ENCODE results near the gene METTL25B.

Gene METTL25B

GRCh38 chr1:156708218-156708661 lies 20.0 kb upstream of the METTL25B start:
- ATAC-seq, result no peak
- Mint-ChIP-seq H3K4me3 (no peak overlapping the region), H3K9me3 (no peaks in the 10 kb centered on the region), H3K4me1 (peaks cover 37% of the 10 kb centered on the region), H3K27me3 (peaks cover 43% of the 10 kb centered on the region), H3K27ac (no peak overlapping the region)
- DNase-seq, result no peak

GRCh38 chr1:156709031-156709430 lies 19.2 kb upstream of the METTL25B start:
- H3K4me1 Mint-ChIP-seq, result peaks cover 34% of the 10 kb centered on the region
- peak overlapping the region in 1 of 2 donors; percentile 64 for H3K27ac Mint-ChIP-seq
- peaks cover 35% of the 10 kb centered on the region for H3K27me3 Mint-ChIP-seq
- no peak overlapping the region for H3K4me3 Mint-ChIP-seq
- ATAC-seq (no peak), DNase-seq (no peak)
- no peaks in the 10 kb centered on the region for H3K9me3 Mint-ChIP-seq

GRCh38 chr1:156709757-156710489 lies 18.3 kb upstream of the METTL25B start:
- no peak for DNase-seq
- Mint-ChIP-seq H3K27ac (no peak overlapping the region), H3K4me3 (no peak overlapping the region), H3K4me1 (peaks cover 25% of the 10 kb centered on the region), H3K27me3 (peaks cover 26% of the 10 kb centered on the region), H3K9me3 (no peaks in the 10 kb centered on the region)
- no peak for ATAC-seq

- H3K4me1 Mint-ChIP-seq, result peaks cover 12% of the 10 kb centered on the region
- no peak overlapping the region for H3K4me3 Mint-ChIP-seq
- ATAC-seq, result no peak
- H3K9me3 Mint-ChIP-seq, result no peaks in the 10 kb centered on the region
- no peak overlapping the region for H3K27ac Mint-ChIP-seq
- DNase-seq, result no peak
- H3K27me3 Mint-ChIP-seq, result peaks cover 13% of the 10 kb centered on the region
These were observed 17.1 kb upstream of the METTL25B start for GRCh38 chr1:156711011-156711817.

GRCh38 chr1:156712626-156713025 lies 15.6 kb upstream of the METTL25B start:
- no peak overlapping the region for H3K4me3 Mint-ChIP-seq

GRCh38 chr1:156714830-156715229 lies 13.4 kb upstream of the METTL25B start:
- DNase-seq, result no peak
- no peaks in the 10 kb centered on the region for H3K9me3 Mint-ChIP-seq
- no peak overlapping the region for H3K27ac Mint-ChIP-seq
- H3K4me3 Mint-ChIP-seq, result no peak overlapping the region
- no peaks in the 10 kb centered on the region for H3K4me1 Mint-ChIP-seq
- no peak for ATAC-seq
- no peaks in the 10 kb centered on the region for H3K27me3 Mint-ChIP-seq

More at GRCh38 chr1:156712626-156713025, 15.6 kb upstream of the METTL25B start:
- Mint-ChIP-seq H3K27ac (no peak overlapping the region), H3K27me3 (no peaks in the 10 kb centered on the region), H3K4me1 (no peaks in the 10 kb centered on the region), H3K9me3 (no peaks in the 10 kb centered on the region)
- DNase-seq (no peak), ATAC-seq (no peak)

GRCh38 chr1:156717351-156717750 lies 10.9 kb upstream of the METTL25B start:
- H3K4me1 Mint-ChIP-seq, result peaks cover 6% of the 10 kb centered on the region
- no peaks in the 10 kb centered on the region for H3K9me3 Mint-ChIP-seq
- no peak for DNase-seq

GRCh38 chr1:156721131-156721530 lies 7.1 kb upstream of the METTL25B start:
- Mint-ChIP-seq H3K4me3 (no peak overlapping the region), H3K27ac (peak overlapping the region; percentile 89 to 93), H3K4me1 (peaks cover 24% of the 10 kb centered on the region), H3K9me3 (no peaks in the 10 kb centered on the region), H3K27me3 (no peaks in the 10 kb centered on the region)
- no peak for DNase-seq
- ATAC-seq, result peak; percentile 46

More at GRCh38 chr1:156717351-156717750, 10.9 kb upstream of the METTL25B start:
- no peak overlapping the region for H3K4me3 Mint-ChIP-seq
- H3K27ac Mint-ChIP-seq, result peak overlapping the region; percentile 4 to 29
- no peak for ATAC-seq
- H3K27me3 Mint-ChIP-seq, result no peaks in the 10 kb centered on the region

GRCh38 chr1:156721535-156721934 lies 6.7 kb upstream of the METTL25B start:
- H3K27me3 Mint-ChIP-seq, result no peaks in the 10 kb centered on the region
- peak; percentile 85 for ATAC-seq
- peak in 1 of 2 donors; percentile 35 for DNase-seq
- H3K4me1 Mint-ChIP-seq, result peaks cover 24% of the 10 kb centered on the region
- peak overlapping the region; percentile 89 to 93 for H3K27ac Mint-ChIP-seq
- H3K9me3 Mint-ChIP-seq, result no peaks in the 10 kb centered on the region
- H3K4me3 Mint-ChIP-seq, result no peak overlapping the region

- ATAC-seq, result peak; percentile 24
- Mint-ChIP-seq H3K4me1 (peaks cover 40% of the 10 kb centered on the region), H3K27me3 (no peaks in the 10 kb centered on the region), H3K27ac (no peak overlapping the region), H3K4me3 (no peak overlapping the region), H3K9me3 (no peaks in the 10 kb centered on the region)
- DNase-seq, result peak; percentile 77 to 78
These were observed 2.5 kb upstream of the METTL25B start for GRCh38 chr1:156725683-156726280.

GRCh38 chr1:156726549-156727226 lies 1.6 kb upstream of the METTL25B start:
- H3K4me3 Mint-ChIP-seq, result no peak overlapping the region
- no peak for ATAC-seq
- no peak overlapping the region for H3K27ac Mint-ChIP-seq
- H3K4me1 Mint-ChIP-seq, result peaks cover 42% of the 10 kb centered on the region
- H3K9me3 Mint-ChIP-seq, result no peaks in the 10 kb centered on the region
- peak; percentile 46 to 58 for DNase-seq
- H3K27me3 Mint-ChIP-seq, result no peaks in the 10 kb centered on the region

GRCh38 chr1:156727492-156727891 lies 777 bp upstream of the METTL25B start:
- no peaks in the 10 kb centered on the region for H3K9me3 Mint-ChIP-seq
- ATAC-seq (no peak), DNase-seq (no peak)
- peaks cover 45% of the 10 kb centered on the region for H3K4me1 Mint-ChIP-seq
- H3K27ac Mint-ChIP-seq, result peak overlapping the region; percentile 98 to 99
- H3K4me3 Mint-ChIP-seq, result no peak overlapping the region
- no peaks in the 10 kb centered on the region for H3K27me3 Mint-ChIP-seq

- DNase-seq (peak; percentile 91 to 96), ATAC-seq (peak; percentile 97)
- Mint-ChIP-seq H3K9me3 (no peaks in the 10 kb centered on the region), H3K4me1 (peaks cover 44% of the 10 kb centered on the region), H3K4me3 (no peak within 1 kb of the TSS), H3K27ac (peak within 1 kb of the TSS; percentile 99 to 100), H3K27me3 (no peaks in the 10 kb centered on the region)
These were observed 562 bp downstream of the METTL25B start, which contains the start of gene ISG20L2 for GRCh38 chr1:156728599-156729462. Gene ISG20L2 (minus strand): TSS chr1:156728766. CDS start chr1:156727652, 1,114 bp downstream.

- Mint-ChIP-seq H3K9me3 (no peaks in the 10 kb centered on the region), H3K27ac (no peak overlapping the region), H3K27me3 (no peaks in the 10 kb centered on the region), H3K4me1 (peaks cover 46% of the 10 kb centered on the region), H3K4me3 (no peak overlapping the region)
- no peak for DNase-seq
- ATAC-seq, result no peak
These were observed 5.8 kb downstream of the METTL25B start for GRCh38 chr1:156733989-156734584.
